DOHH2 (cell line): ENCODE measurements around the gene HABP2.

Experiments
- H3F3A ChIP-seq: fragments of 200-600 bp; sonication (generic), shearing (Covaris generic); 2 replicates; pipeline ENCODE4 v1.6.0; 2016; ENCODE audit warnings: antibody characterized with exemption, mild to moderate bottlenecking; ENCODE audit not compliant: control insufficient read depth, insufficient read depth
- H3K27ac ChIP-seq: fragments of 200-600 bp; sonication (generic); 2 replicates; pipeline ENCODE4 v1.5.1; 2014; ENCODE audit warnings: low read depth, mild to moderate bottlenecking, low read length, moderate library complexity
- H3K27me3 ChIP-seq: fragments of 200-600 bp; sonication (generic); 2 replicates; pipeline ENCODE4 v1.6.1; 2014; ENCODE audit warnings: mild to moderate bottlenecking, low read length, mixed read lengths; ENCODE audit not compliant: control insufficient read depth
- H3K36me3 ChIP-seq: fragments of 200-600 bp; sonication (generic); 2 replicates; pipeline ENCODE4 v1.6.1; 2014; ENCODE audit warnings: mild to moderate bottlenecking, low read length, moderate library complexity, mixed read lengths; ENCODE audit not compliant: control insufficient read depth
- H3K4me1 ChIP-seq: fragments of 200-600 bp; sonication (generic); 2 replicates; pipeline ENCODE4 v1.6.1; 2014; ENCODE audit warnings: mild to moderate bottlenecking, low read length, mixed read lengths; ENCODE audit not compliant: control insufficient read depth
- H3K4me2 ChIP-seq: fragments of 200-600 bp; sonication (generic); 2 replicates; pipeline ENCODE4 v1.6.0; 2014; ENCODE audit warnings: mild to moderate bottlenecking, low read length, moderate library complexity
- H3K4me3 ChIP-seq: fragments of 200-600 bp; sonication (generic); 2 replicates; pipeline ENCODE4 v1.5.1; 2014; ENCODE audit warnings: mild to moderate bottlenecking, low read length, mixed read lengths
- H3K79me2 ChIP-seq: fragments of 200-600 bp; sonication (generic); 2 replicates; pipeline ENCODE4 v1.6.1; 2014; ENCODE audit warnings: mild to moderate bottlenecking, low read length, mixed read lengths; ENCODE audit not compliant: control insufficient read depth
- H3K9me2 ChIP-seq: fragments of 200-600 bp; sonication (generic); replicated peaks from 2 replicates; pipeline ENCODE4 v1.6.1; 2014; ENCODE audit warnings: mild to moderate bottlenecking, low read length, mixed read lengths; ENCODE audit not compliant: control insufficient read depth
- H3K9me3 ChIP-seq: fragments of 200-600 bp; sonication (generic); 2 replicates; pipeline ENCODE4 v1.6.1; 2014; ENCODE audit warnings: antibody characterized with exemption, low read length, mixed read lengths; ENCODE audit not compliant: control insufficient read depth, insufficient read depth
- H4K20me1 ChIP-seq: fragments of 200-600 bp; sonication (generic); 2 replicates; pipeline ENCODE4 v1.6.0; 2014; ENCODE audit warnings: low read depth, mild to moderate bottlenecking, antibody characterized with exemption, low read length, moderate library complexity; ENCODE audit not compliant: control insufficient read depth, insufficient read depth
- CTCF ChIP-seq: fragments of 200-600 bp; sonication (generic); IDR thresholded peaks from one replicate; pipeline ENCODE4 v1.5.1; 2014; ENCODE audit warnings: antibody characterized with exemption, mild to moderate bottlenecking, low read depth, low read length; ENCODE audit not compliant: poor library complexity, severe bottlenecking
- EZH2phosphoT487 ChIP-seq: fragments of 200-600 bp; sonication (generic); IDR thresholded peaks from 2 replicates; pipeline ENCODE4 v1.6.1; 2017; ENCODE audit warnings: borderline replicate concordance, mild to moderate bottlenecking, antibody characterized with exemption, low read length, moderate library complexity, mixed read lengths

HABP2 gene

GRCh38 chr10:113578773-113579172, 25.9 kb downstream of the HABP2 start:
- no peaks in the 10 kb centered on the region for H3K79me2 ChIP-seq
- no peak overlapping the region for H3K27ac ChIP-seq
- H4K20me1 ChIP-seq, result no peaks in the 10 kb centered on the region
- no peak overlapping the region for H3K4me3 ChIP-seq
- H3K4me1 ChIP-seq, result no peaks in the 10 kb centered on the region
- H3K4me2 ChIP-seq, result no peak overlapping the region
- no peaks in the 10 kb centered on the region for H3K36me3 ChIP-seq
- H3K27me3 ChIP-seq, result no peaks in the 10 kb centered on the region
- H3F3A ChIP-seq, result no peaks in the 10 kb centered on the region
- no peaks in the 10 kb centered on the region for H3K9me2 ChIP-seq
- H3K9me3 ChIP-seq, result no peaks in the 10 kb centered on the region
- TF ChIP-seq EZH2phosphoT487 (no peak), CTCF (no peak)

GRCh38 chr10:113581092-113581491, 28.2 kb downstream of the HABP2 start:
- no peak overlapping the region for H3K4me2 ChIP-seq

GRCh38 chr10:113583571-113583970, 30.7 kb downstream of the HABP2 start:
- Histone ChIP-seq H3K4me2 (no peak overlapping the region), H3K27me3 (no peaks in the 10 kb centered on the region), H3K9me2 (no peaks in the 10 kb centered on the region), H3K79me2 (no peaks in the 10 kb centered on the region), H3K9me3 (no peaks in the 10 kb centered on the region), H3K36me3 (no peaks in the 10 kb centered on the region), H3K27ac (no peak overlapping the region), H4K20me1 (no peaks in the 10 kb centered on the region), H3K4me1 (no peaks in the 10 kb centered on the region), H3K4me3 (no peak overlapping the region), H3F3A (no peaks in the 10 kb centered on the region)
- TF ChIP-seq EZH2phosphoT487, result no peak
- no peak for TF ChIP-seq CTCF

More at GRCh38 chr10:113581092-113581491, 28.2 kb downstream of the HABP2 start:
- no peak for TF ChIP-seq CTCF
- TF ChIP-seq EZH2phosphoT487, result no peak
- no peak overlapping the region for H3K4me3 ChIP-seq
- no peaks in the 10 kb centered on the region for H3K36me3 ChIP-seq
- H3K27ac ChIP-seq, result no peak overlapping the region
- H3K4me1 ChIP-seq, result no peaks in the 10 kb centered on the region
- H3K27me3 ChIP-seq, result no peaks in the 10 kb centered on the region
- no peaks in the 10 kb centered on the region for H4K20me1 ChIP-seq
- H3K9me2 ChIP-seq, result no peaks in the 10 kb centered on the region
- H3K79me2 ChIP-seq, result no peaks in the 10 kb centered on the region
- no peaks in the 10 kb centered on the region for H3F3A ChIP-seq
- no peaks in the 10 kb centered on the region for H3K9me3 ChIP-seq

- no peaks in the 10 kb centered on the region for H3K9me2 ChIP-seq
- no peaks in the 10 kb centered on the region for H3K36me3 ChIP-seq
- no peak overlapping the region for H3K4me2 ChIP-seq
- H3K4me3 ChIP-seq, result no peak overlapping the region
- TF ChIP-seq CTCF (no peak), EZH2phosphoT487 (no peak)
- no peaks in the 10 kb centered on the region for H3K9me3 ChIP-seq
- no peak overlapping the region for H3K27ac ChIP-seq
- H3K27me3 ChIP-seq, result no peaks in the 10 kb centered on the region
- H3K4me1 ChIP-seq, result no peaks in the 10 kb centered on the region
- no peaks in the 10 kb centered on the region for H3K79me2 ChIP-seq
- H3F3A ChIP-seq, result no peaks in the 10 kb centered on the region
- H4K20me1 ChIP-seq, result no peaks in the 10 kb centered on the region
Observed at GRCh38 chr10:113585949-113586348, 33.1 kb downstream of the HABP2 start.
